GM21423 (cell line): ENCODE results near the gene STAG1.
"Not testable (repeated sequence)": the region's sequence is repeated elsewhere in the genome, so short reads cannot be mapped to it uniquely, and the experiment has no call there.

Experiments used
- ATAC-seq: cut with Tn5 transposase; IDR thresholded peaks from one replicate; pipeline ENCODE4 v1.9.1; 2021; ENCODE audit warnings: mild to moderate bottlenecking, moderate library complexity; ENCODE audit not compliant: unreplicated experiment

The STAG1 gene

GRCh38 chr3:136434429-136434828 lies 317.7 kb downstream of the STAG1 start:
- ATAC-seq: no peak

- no peak for ATAC-seq
Observed at GRCh38 chr3:136432685-136433084, 319.5 kb downstream of the STAG1 start.

GRCh38 chr3:136428167-136428566 lies 324.0 kb downstream of the STAG1 start:
- no peak for ATAC-seq

- no peak for ATAC-seq
Observed at GRCh38 chr3:136427236-136427635, 324.9 kb downstream of the STAG1 start.

GRCh38 chr3:136414476-136414875 lies 337.7 kb downstream of the STAG1 start:
- ATAC-seq: no peak

- ATAC-seq: no peak
Observed at GRCh38 chr3:136412307-136412706, 339.9 kb downstream of the STAG1 start.

GRCh38 chr3:136409549-136409948 lies 342.6 kb downstream of the STAG1 start:
- ATAC-seq: no peak

GRCh38 chr3:136404056-136404455 lies 348.1 kb downstream of the STAG1 start:
- ATAC-seq: no peak

GRCh38 chr3:136396916-136397315 lies 355.3 kb downstream of the STAG1 start:
- ATAC-seq: no peak

GRCh38 chr3:136390574-136390973 lies 361.6 kb downstream of the STAG1 start:
- ATAC-seq: no peak

- no peak for ATAC-seq
Observed at GRCh38 chr3:136387031-136387430, 365.1 kb downstream of the STAG1 start.

- peak; percentile 80 for ATAC-seq
Observed at GRCh38 chr3:136385457-136385856, 366.7 kb downstream of the STAG1 start.

GRCh38 chr3:136381051-136381450 lies 371.1 kb downstream of the STAG1 start:
- ATAC-seq: no peak

- no peak for ATAC-seq
Observed at GRCh38 chr3:136380530-136380929, 371.6 kb downstream of the STAG1 start.

GRCh38 chr3:136378011-136378410 lies 374.2 kb downstream of the STAG1 start:
- no peak for ATAC-seq

GRCh38 chr3:136377508-136377907 lies 374.7 kb downstream of the STAG1 start:
- no peak for ATAC-seq

GRCh38 chr3:136375800-136376199 lies 376.4 kb downstream of the STAG1 start:
- not testable (repeated sequence) for ATAC-seq

GRCh38 chr3:136366289-136366688 lies 385.9 kb downstream of the STAG1 start:
- no peak for ATAC-seq

- peak; percentile 60 for ATAC-seq
Observed at GRCh38 chr3:136353461-136353860, 398.7 kb downstream of the STAG1 start.

GRCh38 chr3:136351905-136352304 lies 400.3 kb downstream of the STAG1 start:
- no peak for ATAC-seq

- ATAC-seq: no peak
Observed at GRCh38 chr3:136351351-136351750, 400.8 kb downstream of the STAG1 start.

GRCh38 chr3:136350557-136350956 lies 401.6 kb downstream of the STAG1 start:
- no peak for ATAC-seq

GRCh38 chr3:136350132-136350531 lies 402.0 kb downstream of the STAG1 start:
- ATAC-seq: no peak

- ATAC-seq: no peak
Observed at GRCh38 chr3:136346486-136346885, 405.7 kb downstream of the STAG1 start.
